GM12891 (cell line): ENCODE data around the gene PCGF5.

Experiments used
- PAX5 ChIP-seq: IDR thresholded peaks from 2 replicates; pipeline ENCODE4 v1.6.1; 2011; ENCODE audit warnings: low read length, moderate library complexity, mild to moderate bottlenecking; ENCODE audit not compliant: insufficient read depth, severe bottlenecking
- POLR2A ChIP-seq: IDR thresholded peaks from 2 replicates; pipeline ENCODE4 v1.6.1; 2011; ENCODE audit warnings: low read depth, low read length, control low read depth
- POLR2AphosphoS5 ChIP-seq: IDR thresholded peaks from 2 replicates; pipeline ENCODE4 v1.6.1; 2011; ENCODE audit warnings: low read depth, low read length, control low read depth
- POU2F2 ChIP-seq: IDR thresholded peaks from 2 replicates; pipeline ENCODE4 v1.6.1; 2011; ENCODE audit warnings: low read depth, mild to moderate bottlenecking, control low read depth, low read length, moderate library complexity
- SPI1 ChIP-seq: IDR thresholded peaks from 2 replicates; pipeline ENCODE4 v1.6.1; 2011; ENCODE audit warnings: low read depth, low read length, control low read depth
- TAF1 ChIP-seq: IDR thresholded peaks from 2 replicates; pipeline ENCODE4 v1.6.1; 2011; ENCODE audit warnings: low read depth, low read length, control low read depth

DNA sequence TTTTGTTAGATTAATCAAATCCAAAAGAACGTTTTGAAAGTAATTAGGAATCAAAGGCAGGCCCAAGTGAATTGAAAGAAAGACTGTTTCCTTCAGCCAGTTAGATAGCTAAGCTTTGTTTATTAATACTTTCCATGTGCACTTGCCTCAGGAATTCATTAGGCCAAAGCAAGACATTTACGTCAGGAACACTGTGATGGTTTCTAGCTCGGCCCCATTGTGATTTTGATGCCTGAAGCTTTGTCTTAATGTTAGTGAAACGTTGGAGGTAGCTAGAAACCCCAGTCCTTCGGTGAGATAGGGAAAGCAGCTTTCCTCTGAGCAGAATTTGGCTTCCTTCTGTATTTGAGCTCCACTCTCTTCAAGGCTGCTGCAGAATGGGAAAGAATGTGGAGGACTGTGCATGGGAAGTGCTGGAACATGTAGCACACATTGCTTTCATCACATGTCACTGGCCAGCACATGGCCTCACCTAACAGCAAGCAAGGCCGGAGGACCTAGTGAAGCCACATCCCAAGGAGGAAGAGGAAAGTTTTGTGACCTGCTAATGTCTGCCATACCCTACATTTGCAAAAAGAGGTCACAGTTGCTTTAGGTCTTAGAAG is 64.1 kb downstream of the PCGF5 start:
- TF ChIP-seq POLR2A, result no peak
- no peak for TF ChIP-seq POLR2AphosphoS5
- TF ChIP-seq PAX5, result no peak
- TF ChIP-seq TAF1, result no peak
- no peak for TF ChIP-seq SPI1
- no peak for TF ChIP-seq POU2F2
